ENCODE results near the gene SLC7A1.
"Not testable (repeated sequence)": the region's sequence is repeated elsewhere in the genome, so short reads cannot be mapped to it uniquely, and the experiment has no call there.

Gene SLC7A1

GRCh38 chr13:29595380-29596063, at the start of gene SLC7A1:
Gene SLC7A1 (minus strand): TSS chr13:29595688. CDS start chr13:29536188, 59,500 bp downstream.
- peak; percentile 78 for DNase-seq (ENCODE audit: low read depth)

GRCh38 chr13:29640665-29641064, 45.2 kb upstream of the SLC7A1 start:
- DNase-seq (ENCODE audit: low read depth): no peak

- DNase-seq (ENCODE audit: low read depth): not testable (repeated sequence)
These were observed 41.3 kb upstream of the SLC7A1 start for GRCh38 chr13:29636831-29637230.

- DNase-seq (ENCODE audit: low read depth): no peak
These were observed 29.5 kb upstream of the SLC7A1 start for GRCh38 chr13:29624997-29625396.

GRCh38 chr13:29621841-29622240, 26.4 kb upstream of the SLC7A1 start:
- no peak for DNase-seq (ENCODE audit: low read depth)

GRCh38 chr13:29621051-29621800, 25.7 kb upstream of the SLC7A1 start:
- DNase-seq (ENCODE audit: low read depth): no peak

- no peak for DNase-seq (ENCODE audit: low read depth)
These were observed 24.5 kb upstream of the SLC7A1 start for GRCh38 chr13:29619995-29620394.

GRCh38 chr13:29613101-29613500, 17.6 kb upstream of the SLC7A1 start:
- no peak for DNase-seq (ENCODE audit: low read depth)

GRCh38 chr13:29607465-29607864, 12.0 kb upstream of the SLC7A1 start:
- no peak for DNase-seq (ENCODE audit: low read depth)

GRCh38 chr13:29605860-29606526, 10.5 kb upstream of the SLC7A1 start:
- DNase-seq (ENCODE audit: low read depth): no peak

GRCh38 chr13:29598321-29598720, 2.8 kb upstream of the SLC7A1 start:
- DNase-seq (ENCODE audit: low read depth): no peak

- no peak for DNase-seq (ENCODE audit: low read depth)
These were observed 2.2 kb upstream of the SLC7A1 start for GRCh38 chr13:29597706-29598105.

- DNase-seq (ENCODE audit: low read depth): no peak
These were observed 1.8 kb upstream of the SLC7A1 start for GRCh38 chr13:29597246-29597645.

GRCh38 chr13:29596064-29596418, 553 bp upstream of the SLC7A1 start:
- no peak for DNase-seq (ENCODE audit: low read depth)

GRCh38 chr13:29594710-29595379, 643 bp downstream of the SLC7A1 start:
- DNase-seq (ENCODE audit: low read depth): no peak

- DNase-seq (ENCODE audit: low read depth): peak; percentile 55
These were observed 1.2 kb downstream of the SLC7A1 start for GRCh38 chr13:29594303-29594709.

- no peak for DNase-seq (ENCODE audit: low read depth)
These were observed 1.7 kb downstream of the SLC7A1 start for GRCh38 chr13:29593605-29594297.

GRCh38 chr13:29591310-29591709, 4.2 kb downstream of the SLC7A1 start:
- DNase-seq (ENCODE audit: low read depth): no peak

- no peak for DNase-seq (ENCODE audit: low read depth)
These were observed 5.5 kb downstream of the SLC7A1 start for GRCh38 chr13:29589967-29590366.

- no peak for DNase-seq (ENCODE audit: low read depth)
These were observed 6.3 kb downstream of the SLC7A1 start for GRCh38 chr13:29589234-29589633.

GRCh38 chr13:29587645-29588044, 7.8 kb downstream of the SLC7A1 start:
- no peak for DNase-seq (ENCODE audit: low read depth)

Measured in GM04504 (cell line).